RKO (cell line): ENCODE measurements around the gene OR6J1.
A peak's percentile ranks its signal among the peaks of the same experiment; 100 is the strongest.
"Not testable (repeated sequence)": the region's sequence is repeated elsewhere in the genome, so short reads cannot be mapped to it uniquely, and the experiment has no call there.

ENCODE experiments used
- DNase-seq: peaks from one replicate; pipeline ENCODE4 v3.0.0-alpha.2; 2016; ENCODE audit warnings: low spot score

OR6J1 gene

DNA sequence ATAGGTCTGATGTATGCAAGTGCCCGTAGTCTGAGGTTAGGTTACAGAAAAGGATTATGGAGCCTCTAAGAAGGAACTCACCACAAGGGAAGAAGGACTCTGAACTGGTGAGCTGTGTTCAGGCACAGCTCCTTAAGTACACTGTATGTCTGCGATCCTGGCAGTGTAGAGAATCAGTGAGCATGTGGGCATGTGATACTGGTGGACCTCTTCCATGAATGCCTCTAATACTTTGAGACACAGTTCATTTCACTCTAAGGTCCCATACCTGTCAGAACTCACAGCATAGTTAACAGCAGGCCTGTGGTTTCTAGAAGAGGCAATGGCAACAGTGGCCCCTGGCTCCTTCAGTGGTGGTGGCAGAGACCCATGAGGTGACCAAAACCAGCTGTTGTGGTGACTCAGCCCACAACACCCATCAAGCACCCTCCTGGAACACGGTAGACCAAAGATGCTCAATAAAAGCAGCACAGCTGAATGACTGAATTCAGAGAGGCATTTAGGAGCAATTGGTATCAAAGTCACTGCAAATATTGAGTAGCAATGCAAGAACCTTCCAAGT lies 6.9 kb upstream of the OR6J1 start:
- peak; percentile 64 for DNase-seq

DNA sequence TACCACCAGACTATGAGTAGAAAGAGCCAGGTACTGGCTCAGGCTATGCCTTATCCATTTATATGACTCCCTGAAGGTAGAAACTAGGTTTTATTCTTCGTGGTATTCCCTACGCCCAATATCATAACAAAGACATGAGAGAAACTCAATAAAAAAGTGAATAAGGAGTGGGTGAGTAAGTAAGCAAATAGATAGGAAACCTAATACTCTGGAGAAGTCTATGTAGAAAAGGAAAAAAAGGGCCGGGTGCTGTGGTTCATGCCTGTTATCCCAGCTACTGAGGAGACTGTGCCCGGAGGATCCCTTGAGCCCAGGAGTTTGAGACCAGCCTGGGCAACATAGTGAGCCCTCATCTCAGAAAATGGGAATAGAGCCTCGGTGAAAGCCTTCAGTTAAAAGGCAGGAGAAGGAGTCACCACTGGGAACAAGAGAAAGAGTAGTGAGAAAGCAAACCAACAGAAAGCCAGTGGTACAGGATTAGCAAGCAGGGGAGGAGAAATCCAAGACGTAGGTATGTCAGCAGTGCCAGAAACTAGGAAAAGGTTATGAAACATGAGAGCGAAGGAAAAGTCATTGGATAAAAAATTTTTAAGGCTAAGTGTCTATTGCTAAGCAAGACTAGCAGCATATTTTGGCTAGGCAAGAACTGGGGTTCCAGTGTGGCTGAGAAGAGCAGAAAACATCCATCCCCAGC lies 6.0 kb upstream of the OR6J1 start:
- DNase-seq: no peak

DNA sequence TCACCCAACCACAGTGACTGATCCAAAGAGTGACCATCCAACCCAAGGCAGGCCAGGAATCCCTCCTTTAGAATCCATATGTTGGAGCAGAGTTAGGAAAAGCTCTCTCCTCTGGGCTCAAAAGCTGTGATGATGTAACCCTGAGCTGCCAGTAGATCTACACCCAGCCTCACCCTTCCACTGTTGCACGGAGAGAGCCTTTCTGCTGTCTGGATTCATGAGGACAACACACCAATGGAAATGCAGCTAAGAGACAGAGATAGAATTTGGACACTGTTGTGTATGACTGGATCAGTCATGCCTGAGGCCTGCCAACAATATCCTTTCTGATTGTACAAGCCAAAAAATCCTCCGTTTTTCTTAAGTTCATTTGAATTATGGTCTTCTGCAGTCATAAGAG lies 4.4 kb upstream of the OR6J1 start:
- no peak for DNase-seq

DNA sequence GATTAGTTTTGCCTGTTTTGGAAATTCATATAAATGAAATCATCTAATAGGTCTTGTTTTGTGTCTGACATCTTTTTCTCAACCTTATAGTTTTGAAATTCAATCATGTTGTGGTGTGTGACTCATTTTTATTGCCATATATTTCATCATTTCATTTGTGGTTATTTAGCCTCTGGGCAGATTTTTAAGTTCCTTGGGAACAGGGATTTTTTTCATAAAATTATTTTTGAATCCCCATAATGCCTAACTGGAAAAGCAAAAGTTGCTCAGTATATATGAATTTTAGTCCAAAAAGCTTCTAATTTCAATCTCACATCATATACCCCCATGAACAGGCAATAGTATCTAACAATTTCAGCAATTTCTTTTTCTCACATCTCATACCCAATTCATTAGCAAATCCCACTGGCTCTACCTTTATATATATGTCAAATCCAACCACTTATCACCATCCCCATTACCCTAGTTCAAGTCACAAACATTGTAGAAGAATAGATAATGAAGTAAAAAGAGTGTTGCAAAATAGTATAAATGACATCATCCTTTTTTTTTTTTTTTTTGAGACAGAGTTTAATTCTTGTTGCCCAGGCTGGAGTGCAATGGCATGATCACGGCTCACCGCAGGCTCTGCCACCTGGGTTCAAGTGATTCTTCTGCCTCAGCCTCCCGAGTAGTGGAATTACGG lies 2.6 kb upstream of the OR6J1 start:
- peak; percentile 44 for DNase-seq

DNA sequence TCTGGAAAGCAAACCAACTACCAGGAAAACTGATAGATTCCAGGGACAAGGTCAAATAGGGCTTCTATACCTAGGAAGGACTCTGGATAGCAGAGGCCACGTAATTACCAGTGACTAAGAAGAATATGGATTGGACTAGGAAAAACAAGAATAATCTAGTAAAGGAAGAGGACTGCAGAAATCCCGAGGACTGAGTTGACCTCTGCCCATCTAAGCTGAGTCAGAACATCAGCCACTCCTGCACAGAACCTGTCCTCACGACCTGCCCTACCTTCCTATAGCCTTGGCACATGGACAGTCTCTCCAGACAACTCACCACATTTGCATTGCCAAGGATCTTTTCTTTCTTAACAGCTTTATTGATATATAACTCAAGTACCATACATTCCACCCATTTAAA lies 2.3 kb downstream of the OR6J1 start:
- DNase-seq: peak; percentile 30

DNA sequence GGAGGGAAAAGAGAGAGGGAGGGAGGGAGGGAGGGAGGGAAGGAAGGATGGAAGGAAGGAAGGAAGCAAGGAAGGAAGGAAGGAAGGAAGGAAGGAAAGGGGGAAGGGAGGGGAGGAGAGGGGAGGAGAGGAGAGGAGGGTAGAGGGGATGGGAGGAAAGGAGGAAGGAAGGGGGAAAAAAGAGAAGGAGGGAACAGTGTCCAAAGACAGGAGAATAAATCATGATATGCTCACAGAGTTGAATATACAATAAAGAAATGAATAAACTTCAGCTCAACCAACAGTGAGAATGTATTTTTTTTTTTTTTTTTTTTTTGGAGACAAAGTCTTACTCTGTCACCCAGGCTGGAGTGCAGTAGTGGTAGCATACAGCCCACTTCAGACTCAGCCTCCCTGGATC lies 4.0 kb downstream of the OR6J1 start:
- no peak for DNase-seq

DNA sequence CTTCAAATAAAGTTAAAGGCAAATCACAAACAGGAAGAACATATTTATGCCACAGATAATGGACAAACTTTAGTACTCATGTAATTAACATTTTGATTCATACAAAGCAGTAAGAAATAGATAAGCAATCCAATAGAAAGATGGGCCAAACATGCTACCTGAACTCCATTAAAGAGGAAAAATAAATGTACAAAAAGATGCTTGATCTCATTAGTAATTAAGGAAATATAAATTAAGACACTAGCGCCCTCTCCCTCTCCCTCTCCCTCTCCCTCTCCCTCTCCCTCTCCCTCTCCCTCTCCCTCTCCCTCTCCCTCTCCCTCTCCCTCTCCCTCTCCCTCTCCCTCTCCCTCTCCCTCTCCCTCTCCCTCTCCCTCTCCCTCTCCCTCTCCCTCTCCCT lies 8.2 kb downstream of the OR6J1 start:
- DNase-seq: not testable (repeated sequence)

DNA sequence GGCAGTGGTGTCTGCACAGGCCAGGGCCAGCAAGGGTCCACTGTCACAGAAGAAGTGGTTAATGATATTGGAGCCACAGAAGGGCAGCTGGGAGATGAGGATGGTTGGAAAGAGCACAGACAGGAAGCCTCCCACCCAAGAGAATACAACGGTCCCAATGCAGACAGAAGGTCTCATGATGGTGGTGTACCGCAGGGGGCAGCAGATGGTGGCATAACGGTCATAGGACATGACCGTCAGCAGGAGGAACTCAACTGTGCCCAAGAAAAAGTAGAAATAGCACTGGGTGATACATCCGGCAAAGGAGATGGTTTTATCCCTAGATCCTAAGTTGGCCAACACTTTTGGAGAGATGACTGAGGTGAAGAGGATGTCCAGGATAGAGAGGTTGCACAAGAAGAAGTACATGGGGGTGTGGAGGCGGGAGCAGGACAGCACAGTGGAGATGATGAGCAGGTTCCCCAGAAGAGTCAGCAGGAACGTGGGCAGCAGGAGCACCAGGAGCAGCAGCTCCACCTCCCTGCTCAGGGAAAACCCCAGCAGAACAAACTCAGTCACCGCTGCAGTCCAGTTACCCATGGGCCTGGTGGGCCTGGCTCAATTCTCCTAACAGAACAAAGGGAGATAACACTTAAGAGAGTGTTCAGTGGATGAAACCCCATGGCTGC lies 9.8 kb downstream of the OR6J1 start:
- DNase-seq: no peak

DNA sequence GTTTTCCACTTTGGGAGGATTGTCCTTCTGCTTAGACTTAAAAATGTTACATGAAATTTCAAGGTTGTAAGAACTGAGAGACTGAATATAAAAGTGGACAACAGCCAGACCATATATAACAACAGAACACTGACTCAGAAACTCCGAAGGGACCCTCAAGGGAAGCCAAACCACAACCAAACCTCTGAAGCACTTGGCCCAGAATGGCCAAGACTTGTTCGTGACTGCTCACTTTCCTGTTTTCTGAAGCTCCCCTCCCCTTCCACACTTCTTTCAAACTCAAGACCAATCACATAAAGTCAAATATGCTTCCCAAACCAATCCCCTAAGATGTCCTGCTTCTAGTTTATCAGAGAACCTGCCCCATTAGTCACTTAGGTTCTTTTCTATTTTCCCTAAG lies 13.7 kb downstream of the OR6J1 start:
- no peak for DNase-seq

DNA sequence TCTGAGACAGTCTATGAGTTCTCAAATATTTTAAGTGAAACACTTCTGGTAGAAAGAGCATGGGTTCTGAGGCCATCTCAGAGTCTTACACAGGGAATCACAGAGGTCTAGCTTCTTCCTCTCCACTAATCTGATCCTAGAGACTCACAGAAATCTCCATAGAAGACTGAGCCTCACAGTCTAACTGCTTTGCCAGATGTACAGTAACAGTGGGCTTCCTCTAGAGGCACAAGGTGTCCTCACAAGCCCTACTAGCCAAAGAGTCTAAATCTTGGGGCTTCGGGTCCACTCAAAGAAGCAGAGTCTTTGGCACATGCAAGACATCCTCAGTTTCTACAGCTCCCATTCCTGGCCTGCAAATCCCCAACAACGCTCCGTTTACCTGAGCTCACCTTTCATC lies 14.1 kb downstream of the OR6J1 start:
- no peak for DNase-seq

DNA sequence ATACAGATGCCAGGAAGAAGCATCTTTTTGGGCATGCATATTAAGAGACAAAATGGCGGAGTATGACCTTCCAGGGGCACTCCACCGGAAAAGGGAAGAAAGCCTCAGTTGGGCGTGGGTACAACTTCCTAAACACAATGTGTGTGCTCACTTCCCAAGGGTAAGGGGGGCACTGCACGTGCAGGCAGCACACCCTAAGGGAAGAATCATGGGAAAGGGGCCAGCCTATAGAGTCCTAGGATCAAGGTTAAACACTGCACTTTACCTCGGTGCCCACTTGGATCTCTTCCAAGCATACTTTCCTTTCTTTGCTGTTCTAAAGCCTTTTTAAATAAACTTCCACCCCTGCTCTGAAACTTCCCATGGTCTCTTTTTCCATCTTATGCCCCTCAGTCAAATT lies 14.8 kb downstream of the OR6J1 start:
- DNase-seq: no peak

DNA sequence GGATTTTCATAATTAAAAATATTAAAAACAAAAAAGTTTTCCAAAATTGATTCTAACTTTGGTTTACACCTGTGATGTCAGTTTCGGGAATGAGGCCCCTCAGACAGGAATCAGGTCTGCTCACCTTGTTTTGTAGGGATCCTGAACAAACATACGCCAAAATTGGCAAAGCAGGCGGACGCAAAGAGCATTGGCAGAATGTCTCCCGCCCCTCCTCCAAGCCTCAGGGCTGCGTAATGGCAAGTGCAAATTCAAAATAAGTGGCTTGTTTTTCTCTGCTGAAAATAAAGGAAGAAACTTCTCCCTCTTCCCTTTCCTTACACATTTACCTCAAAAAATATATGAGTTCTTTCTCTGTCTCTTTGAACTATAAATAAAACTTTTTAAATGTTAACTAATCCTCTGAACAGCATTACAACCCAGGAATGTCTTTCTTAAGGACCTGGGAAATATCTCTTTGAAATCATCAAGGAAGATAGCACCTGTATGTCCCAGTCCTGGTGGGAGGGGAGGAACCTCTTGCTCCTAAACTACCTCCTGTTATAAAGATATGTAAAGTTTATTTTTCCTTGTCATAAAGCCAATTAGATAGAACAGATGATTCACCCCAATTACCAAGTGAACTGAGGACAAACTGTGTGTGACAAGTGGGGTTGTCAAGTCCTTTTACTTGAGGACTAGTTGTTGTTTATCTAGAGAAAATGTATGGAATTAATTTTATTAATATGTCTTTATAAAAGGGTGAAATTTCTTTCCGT lies 16.5 kb downstream of the OR6J1 start:
- DNase-seq: no peak

DNA sequence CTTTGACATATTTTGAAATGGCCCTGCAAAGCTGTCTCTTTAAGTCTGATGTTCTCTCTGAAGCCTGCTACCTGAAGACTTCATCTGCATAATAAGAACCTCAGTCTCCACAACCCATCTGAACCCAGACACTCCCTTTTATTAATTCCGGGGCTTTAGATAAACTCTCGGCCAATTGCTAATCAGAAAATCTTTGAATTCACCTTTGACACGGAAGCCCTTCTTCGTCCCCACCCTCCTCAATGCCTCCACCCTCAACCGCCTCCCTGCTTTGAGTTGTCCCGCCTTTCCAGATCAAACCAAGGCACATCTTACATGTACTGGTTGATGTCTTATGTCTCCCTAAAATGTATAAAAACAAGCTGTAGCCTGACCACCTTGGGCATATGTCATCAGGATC lies 17.6 kb downstream of the OR6J1 start:
- DNase-seq: no peak

DNA sequence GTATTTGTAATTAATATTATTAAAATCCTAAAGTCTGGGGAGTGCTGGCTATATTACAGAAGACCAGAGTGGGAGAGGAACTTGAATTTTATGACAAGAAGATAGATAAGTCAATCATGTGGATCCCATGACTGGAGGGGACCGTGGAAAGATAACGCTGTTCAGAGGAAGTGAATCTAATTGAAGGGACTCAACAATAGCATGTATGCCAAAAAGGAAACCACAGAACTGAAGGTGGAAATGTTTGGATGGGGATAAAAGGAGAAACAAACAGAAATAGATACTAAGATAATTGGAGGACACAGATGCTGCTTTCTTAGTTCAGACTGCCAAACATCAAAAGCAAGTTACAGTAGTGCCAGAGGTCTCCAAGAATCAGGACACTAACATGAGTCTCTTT lies 21.1 kb downstream of the OR6J1 start:
- no peak for DNase-seq

DNA sequence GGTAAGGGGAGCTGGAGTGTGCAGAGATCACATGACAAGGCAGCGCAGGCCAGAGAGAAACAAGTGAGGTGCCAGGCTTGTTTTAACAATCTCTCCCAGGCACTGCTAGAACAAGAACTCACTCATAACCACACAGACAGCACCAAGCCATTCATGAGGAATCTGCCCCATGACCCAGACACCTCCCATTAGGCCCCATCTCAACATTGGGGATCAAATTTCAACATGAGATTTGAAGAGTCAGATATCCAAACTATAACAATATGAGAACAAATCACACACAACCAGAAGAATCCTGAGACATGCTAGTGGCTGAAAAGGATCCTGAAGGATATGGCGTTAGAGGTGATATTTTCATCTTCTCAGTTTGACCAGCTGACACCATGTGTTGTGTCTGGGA lies 21.9 kb downstream of the OR6J1 start:
- no peak for DNase-seq

DNA sequence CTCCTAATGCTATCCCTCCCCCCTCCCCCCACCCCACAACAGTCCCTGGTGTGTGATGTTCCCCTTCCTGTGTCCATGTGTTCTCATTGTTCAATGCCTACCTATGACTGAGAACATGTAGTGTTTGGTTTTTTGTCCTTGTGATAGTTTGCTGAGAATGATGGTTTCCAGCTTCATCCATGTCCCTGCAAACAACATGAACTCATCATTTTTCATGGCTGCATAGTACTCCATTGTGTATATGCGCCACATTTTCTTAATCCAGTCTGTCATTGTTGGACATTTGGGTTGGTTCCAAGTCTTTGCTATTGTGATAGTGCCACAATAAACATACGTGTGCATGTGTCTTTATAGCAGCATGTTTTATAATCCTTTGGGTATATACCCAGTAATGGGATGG lies 28.4 kb downstream of the OR6J1 start:
- not testable (repeated sequence) for DNase-seq

DNA sequence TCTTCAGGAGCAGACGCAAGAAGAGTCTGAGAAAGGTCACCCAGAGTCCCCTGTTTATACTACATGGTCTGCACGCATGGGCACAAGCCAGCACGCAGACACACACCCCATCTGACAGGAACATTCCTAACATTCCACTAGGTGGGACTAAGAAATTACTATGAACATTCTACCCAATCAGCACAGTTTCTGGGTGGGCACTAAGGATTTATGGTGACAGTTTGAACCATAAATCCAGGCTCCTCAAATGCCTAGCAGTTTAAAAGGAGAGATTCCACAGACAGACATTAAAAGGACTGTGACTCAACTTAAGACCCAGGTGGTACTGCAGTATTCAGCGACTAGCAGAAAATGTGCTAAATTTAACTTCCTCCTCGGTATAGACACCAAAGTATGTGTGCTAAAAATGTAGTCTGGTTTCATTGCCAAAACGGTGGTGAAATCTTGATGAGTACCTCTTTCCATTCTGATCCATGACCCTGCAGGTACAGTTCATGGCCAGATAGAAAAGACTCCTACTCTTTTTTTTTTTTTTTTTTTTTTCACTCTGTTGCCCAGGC lies 29.8 kb downstream of the OR6J1 start:
- DNase-seq: peak; percentile 60

DNA sequence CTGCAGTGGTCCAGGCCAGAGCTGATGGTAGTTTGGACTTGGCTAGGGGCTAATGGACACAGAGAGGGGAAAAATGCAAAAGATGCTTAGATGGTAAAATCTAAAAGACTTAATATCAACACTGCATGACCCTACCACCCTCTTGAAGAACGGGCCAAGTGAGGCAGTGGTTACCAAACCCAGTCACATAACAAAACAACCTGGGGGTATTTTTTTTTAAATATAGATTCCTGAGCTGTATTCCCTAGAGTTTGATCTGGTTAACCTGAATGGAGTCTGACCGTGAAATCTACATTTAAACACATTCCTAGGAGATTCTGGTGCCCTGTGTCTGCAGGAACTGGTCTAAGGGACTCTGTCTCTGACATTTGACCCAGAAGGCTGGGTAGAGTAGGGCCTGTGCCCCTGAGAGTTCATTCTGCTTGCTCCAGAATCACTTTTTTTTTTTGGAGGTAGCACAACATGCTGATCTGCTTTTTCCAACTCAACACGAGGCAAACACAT lies 30.4 kb downstream of the OR6J1 start:
- DNase-seq: no peak

DNA sequence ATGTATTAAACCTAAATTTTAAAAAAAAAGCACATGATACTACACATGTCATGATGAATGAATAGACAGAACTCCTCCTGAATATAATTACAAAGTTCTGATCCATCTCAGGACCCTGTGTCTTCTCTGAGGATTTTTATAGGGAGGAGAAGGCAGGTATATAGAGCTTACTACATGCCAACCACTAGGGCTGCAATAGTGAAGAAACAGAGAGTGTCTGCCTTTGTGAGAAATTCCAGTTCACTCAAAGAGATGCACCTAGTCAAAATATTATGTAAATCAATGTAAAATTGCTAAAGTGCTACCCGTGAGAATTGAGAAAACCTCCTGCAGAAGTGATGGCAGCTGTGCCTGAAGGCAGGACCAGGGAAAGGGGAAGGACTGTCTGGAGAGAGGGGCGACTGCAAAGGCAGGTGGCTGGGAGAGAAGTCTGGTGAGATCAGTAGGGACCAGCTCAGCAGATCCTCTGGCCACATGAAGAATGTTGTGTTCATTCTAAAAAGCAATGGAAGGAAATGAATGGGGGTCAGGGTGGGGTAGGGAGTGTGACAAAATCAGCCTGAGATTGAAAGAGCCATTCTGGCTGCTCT lies 31.0 kb downstream of the OR6J1 start:
- no peak for DNase-seq

DNA sequence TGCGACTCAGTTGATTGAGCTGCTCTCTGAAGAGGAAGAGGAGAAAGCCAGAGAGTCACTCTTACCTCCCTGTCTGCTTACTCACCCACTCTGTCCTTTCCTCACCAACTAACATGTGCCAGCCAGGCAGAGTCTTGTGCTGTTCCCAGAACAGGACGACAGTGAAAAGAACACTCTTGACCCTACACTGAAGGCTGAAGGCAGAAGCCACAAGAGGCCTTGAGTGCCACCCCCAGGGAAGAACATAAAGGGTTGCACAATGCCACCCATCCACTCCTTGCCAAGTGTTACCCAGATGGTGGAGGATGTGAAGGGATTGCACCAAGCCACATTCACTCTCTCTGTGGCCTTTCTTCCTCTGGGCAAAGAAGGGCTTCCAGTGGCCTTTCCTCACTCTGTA lies 33.2 kb downstream of the OR6J1 start:
- no peak for DNase-seq

DNA sequence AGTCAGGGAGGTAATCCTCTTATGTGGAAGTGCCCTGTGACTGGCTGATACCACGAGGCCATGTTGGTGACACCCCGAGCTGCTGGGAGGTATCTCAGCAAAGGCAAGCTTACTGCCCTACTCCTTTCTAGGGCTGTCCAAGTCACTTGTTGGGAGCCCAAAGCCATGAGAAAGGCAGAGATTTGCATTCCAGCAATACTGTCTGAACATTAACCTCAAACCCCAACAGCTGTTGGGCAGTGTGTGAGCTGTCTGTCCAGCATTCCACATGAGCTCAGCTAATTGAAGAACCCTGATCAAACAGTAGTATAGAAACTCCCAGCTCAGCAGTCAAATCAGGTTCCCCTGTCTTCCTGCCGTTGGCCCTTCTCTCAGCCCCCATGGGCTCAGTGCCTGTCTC lies 36.9 kb downstream of the OR6J1 start:
- no peak for DNase-seq

DNA sequence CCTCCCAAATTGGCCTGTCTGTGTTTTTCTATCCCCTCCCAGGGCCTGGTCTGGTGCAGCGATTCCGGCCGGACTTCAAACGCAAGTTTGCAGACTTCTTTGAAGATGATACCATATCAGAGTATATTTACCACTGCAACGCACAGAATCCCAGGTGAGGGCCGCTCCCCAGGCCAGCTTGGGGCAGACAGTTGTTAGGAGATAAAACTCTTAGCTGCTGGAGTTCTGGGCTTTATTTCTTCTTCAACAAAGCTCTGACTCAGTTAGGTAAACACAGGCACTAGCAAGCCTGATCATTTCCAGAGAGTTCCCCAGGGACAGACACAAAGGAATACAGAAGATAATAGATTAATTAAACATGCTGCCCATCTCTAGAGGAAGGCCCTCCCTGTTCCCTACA lies 37.8 kb downstream of the OR6J1 start:
- DNase-seq: no peak
